HG03460 (cell line): ENCODE results near the gene GALNT6.

ENCODE experiments used
- ATAC-seq: cut with Tn5 transposase; IDR thresholded peaks from one replicate; pipeline ENCODE4 v1.9.1; 2021; ENCODE audit not compliant: unreplicated experiment

The GALNT6 gene

GRCh38 chr12:51391283-51392123 is at the start of gene GALNT6:
Gene GALNT6, minus strand, starts transcription at chr12:51391406. Its CDS starts 11,625 bp downstream, at chr12:51379781.
- peak; percentile 40 for ATAC-seq

- ATAC-seq: no peak
Measured at GRCh38 chr12:51439330-51439729, 48.1 kb upstream of the GALNT6 start.

- no peak for ATAC-seq
Measured at GRCh38 chr12:51437431-51437830, 46.2 kb upstream of the GALNT6 start.

GRCh38 chr12:51434305-51434704 is 43.1 kb upstream of the GALNT6 start:
- no peak for ATAC-seq

GRCh38 chr12:51432921-51433320 is 41.7 kb upstream of the GALNT6 start:
- ATAC-seq: no peak

- ATAC-seq: no peak
Measured at GRCh38 chr12:51430196-51430895, 39.1 kb upstream of the GALNT6 start.

- no peak for ATAC-seq
Measured at GRCh38 chr12:51429700-51430099, 38.5 kb upstream of the GALNT6 start.

GRCh38 chr12:51428256-51428655 is 37.0 kb upstream of the GALNT6 start:
- ATAC-seq: no peak

- peak; percentile 88 for ATAC-seq
Measured at GRCh38 chr12:51424662-51425539, 33.7 kb upstream of the GALNT6 start, which contains the start of gene SLC4A8. Gene SLC4A8, plus strand, starts transcription at chr12:51424831. Its CDS starts 157 bp downstream, at chr12:51424988.

GRCh38 chr12:51424094-51424661 is 33.0 kb upstream of the GALNT6 start:
- ATAC-seq: no peak

- ATAC-seq: no peak
Measured at GRCh38 chr12:51421266-51421884, 30.2 kb upstream of the GALNT6 start.

GRCh38 chr12:51419425-51420193 is 28.4 kb upstream of the GALNT6 start:
- ATAC-seq: no peak

GRCh38 chr12:51417826-51418225 is 26.6 kb upstream of the GALNT6 start:
- no peak for ATAC-seq

- ATAC-seq: no peak
Measured at GRCh38 chr12:51415931-51416330, 24.7 kb upstream of the GALNT6 start.

GRCh38 chr12:51413791-51414190 is 22.6 kb upstream of the GALNT6 start:
- ATAC-seq: no peak

- ATAC-seq: no peak
Measured at GRCh38 chr12:51413149-51413548, 21.9 kb upstream of the GALNT6 start.

GRCh38 chr12:51409846-51410245 is 18.6 kb upstream of the GALNT6 start:
- no peak for ATAC-seq

- ATAC-seq: no peak
Measured at GRCh38 chr12:51407604-51408003, 16.4 kb upstream of the GALNT6 start.

- no peak for ATAC-seq
Measured at GRCh38 chr12:51406859-51407258, 15.7 kb upstream of the GALNT6 start.

GRCh38 chr12:51406290-51406689 is 15.1 kb upstream of the GALNT6 start:
- no peak for ATAC-seq
